Islet precursor cell (in vitro differentiated cells): ENCODE results near the gene CIPC.

Experiments used
- DNase-seq: peaks from one replicate; pipeline ENCODE4 v3.0.0-alpha.2; 2018

CIPC gene

DNA sequence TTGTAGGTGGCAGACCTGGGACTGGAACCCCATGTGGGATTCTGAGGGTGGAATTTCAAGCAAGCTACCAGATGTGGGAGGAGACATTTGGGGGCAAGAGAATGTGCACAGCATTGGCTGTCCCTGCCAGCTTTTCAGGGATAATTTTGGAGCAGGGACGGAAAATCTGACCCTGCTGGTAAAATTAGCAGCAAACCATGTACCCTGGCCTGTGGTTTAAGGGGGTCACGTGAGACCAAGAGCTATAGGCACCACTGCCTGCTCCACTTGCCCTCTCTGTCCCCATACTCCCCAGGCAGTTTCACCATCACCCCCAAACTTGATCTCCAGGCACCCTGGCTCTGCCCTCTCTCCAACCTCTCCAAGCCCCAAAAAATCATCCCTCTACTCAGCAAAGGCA lies 57.0 kb downstream of the CIPC start:
- DNase-seq = no peak

DNA sequence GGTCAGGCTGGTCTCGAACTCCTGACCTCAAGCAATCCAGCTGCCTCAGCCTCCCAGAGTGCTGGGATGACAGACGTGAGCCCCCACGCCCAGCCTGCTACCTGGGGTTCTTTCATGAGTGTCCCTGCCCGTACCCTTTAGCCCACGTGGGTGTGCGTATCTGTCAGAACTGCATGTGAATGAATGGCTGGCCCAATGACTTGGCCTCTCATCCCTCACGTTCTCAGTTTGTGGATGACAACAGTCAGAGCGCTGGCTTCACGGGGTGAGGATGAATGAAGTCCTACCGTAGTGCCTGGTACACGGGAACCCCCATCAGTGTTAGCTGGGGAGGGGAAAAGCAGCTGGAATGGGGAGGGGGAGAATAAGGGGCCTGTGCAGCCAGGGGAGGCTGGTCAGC lies 59.7 kb downstream of the CIPC start:
- no peak for DNase-seq

DNA sequence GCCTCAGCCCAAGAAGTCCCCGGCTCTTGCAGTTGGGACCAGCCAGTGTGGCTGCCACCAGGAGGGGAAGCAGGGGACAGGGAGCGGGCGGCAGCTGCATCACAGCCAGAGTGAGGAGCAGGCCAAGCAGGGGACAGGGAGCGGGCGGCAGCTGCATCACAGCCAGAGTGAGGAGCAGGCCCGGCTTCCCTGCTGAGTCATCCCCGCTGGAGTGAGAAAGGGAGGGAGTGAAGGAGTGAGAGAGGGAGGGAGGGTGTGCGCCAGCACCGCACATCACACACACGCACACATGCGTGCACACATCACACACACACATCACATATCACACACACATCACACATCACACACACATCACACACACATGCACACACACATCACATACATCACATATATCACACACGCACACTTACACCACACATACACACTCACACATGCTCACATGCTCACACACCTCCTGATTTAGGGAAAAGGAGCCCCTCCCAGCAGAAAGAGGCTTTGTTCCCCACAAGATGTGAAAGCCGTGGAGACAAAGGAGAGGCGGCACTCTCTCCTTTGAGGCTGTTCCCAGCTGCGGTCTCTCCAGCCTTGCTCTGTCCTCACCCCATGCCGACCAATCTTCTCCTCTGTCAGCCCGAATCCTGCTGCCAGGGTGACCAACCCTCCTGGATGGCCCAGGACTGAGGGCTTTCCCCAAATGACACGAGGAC lies 60.3 kb downstream of the CIPC start:
- peak; percentile 89 for DNase-seq

DNA sequence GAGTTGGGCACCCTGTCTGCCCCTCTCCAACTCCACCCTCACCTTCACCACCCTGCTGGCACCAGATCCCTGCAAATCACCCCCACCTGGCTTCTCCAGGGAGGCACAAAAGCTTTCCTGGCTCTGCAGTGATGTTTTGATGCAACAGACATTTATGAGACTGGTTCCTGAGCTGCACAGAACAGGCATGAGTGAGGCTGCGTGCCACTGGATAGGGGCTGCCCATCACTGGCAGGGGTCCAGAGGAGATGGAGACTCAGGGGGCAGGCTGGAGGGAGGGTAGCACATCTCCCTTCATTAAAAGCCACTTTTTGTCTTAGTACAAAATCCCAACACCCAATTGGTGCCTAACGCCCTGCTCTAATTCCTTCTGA lies 60.8 kb downstream of the CIPC start:
- DNase-seq = no peak

DNA sequence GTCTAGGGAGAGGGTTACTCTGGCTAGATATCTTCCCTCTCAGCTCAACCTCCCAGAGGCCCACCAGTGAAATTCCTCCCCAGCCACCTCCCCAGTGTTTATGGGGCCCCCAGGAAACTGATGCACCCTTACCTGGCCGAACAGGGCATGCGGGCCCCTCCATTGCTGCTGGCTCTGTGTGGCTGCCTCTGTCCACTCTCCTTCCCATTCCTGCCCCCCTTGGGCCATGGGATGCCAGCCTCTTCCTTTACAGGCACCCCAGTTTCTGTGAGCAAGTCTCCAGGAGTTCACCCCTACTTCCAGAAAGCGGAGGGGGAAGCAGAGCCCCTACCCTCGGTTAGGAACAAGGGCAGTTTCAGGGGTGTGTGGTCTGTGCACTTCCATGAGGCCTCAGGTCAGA lies 63.0 kb downstream of the CIPC start:
- no peak for DNase-seq
